SK-N-MC (cell line): ENCODE measurements around the gene CAMTA2.

Source experiments
- EZH2 ChIP-seq: fragments of 200-600 bp; sonication (generic); IDR thresholded peaks from one replicate; pipeline ENCODE4 v1.6.1; 2017; ENCODE audit warnings: antibody characterized with exemption
- POLR2AphosphoS5 ChIP-seq: IDR thresholded peaks from 2 replicates; pipeline ENCODE4 v1.6.1; 2012; ENCODE audit warnings: mild to moderate bottlenecking, low read depth, low read length, borderline replicate concordance

DNA sequence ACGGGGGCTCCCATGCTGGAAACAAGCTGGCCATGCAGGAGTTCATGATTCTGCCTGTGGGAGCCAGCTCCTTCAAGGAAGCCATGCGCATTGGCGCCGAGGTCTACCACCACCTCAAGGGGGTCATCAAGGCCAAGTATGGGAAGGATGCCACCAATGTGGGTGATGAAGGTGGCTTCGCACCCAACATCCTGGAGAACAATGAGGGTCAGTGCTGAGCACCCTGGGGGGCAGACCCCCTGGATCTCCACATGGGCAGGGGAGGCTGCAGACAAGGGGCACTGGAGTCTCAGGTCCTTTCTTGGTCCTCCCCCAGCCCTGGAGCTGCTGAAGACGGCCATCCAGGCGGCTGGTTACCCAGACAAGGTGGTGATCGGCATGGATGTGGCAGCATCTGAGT is 32.4 kb downstream of the CAMTA2 start:
- TF ChIP-seq POLR2AphosphoS5 (no peak), EZH2 (no peak)
